ENCODE measurements around the gene KRT40. TPM values are rescaled to one million over a fixed set of nuclear protein-coding genes. Genes with fewer than 3 reads are reported as not detected.

Gene KRT40
- total RNA-seq, 1 experiment from 2014 or later: not detected

GRCh38 chr17:40981115-40981514 lies 3.0 kb downstream of the KRT40 start:
- no peak overlapping the region for H3K27ac Mint-ChIP-seq (ENCODE audit: unreplicated experiment)
- no peak overlapping the region for H3K4me3 ChIP-seq (ENCODE audit: low read depth, low read length)
- BruUV-seq (replicated peaks): no TSS peak
- H3K36me3 Mint-ChIP-seq (ENCODE audit: insufficient read depth, unreplicated experiment): no peaks in the 10 kb centered on the region
- no peaks in the 10 kb centered on the region for H3K27me3 Mint-ChIP-seq (ENCODE audit: insufficient read depth, unreplicated experiment)
- H3K4me1 Mint-ChIP-seq (ENCODE audit: low read depth, unreplicated experiment): peaks cover 6% of the 10 kb centered on the region
- ChIA-PET POLR2A (no interaction called here), CTCF (no interaction called here)
- no peak for DNase-seq
- intact Hi-C loops (cut with micrococcal nuclease; ENCODE audit: unreplicated experiment): no loop called here
- no peaks in the 10 kb centered on the region for H3K9me3 ChIP-seq
- H3K4me3 Mint-ChIP-seq (ENCODE audit: unreplicated experiment): no peak overlapping the region
- no peak for TF ChIP-seq CTCF (IDR thresholded peaks at IDR 0.05; ENCODE audit: insufficient read depth in 1 of 2, low read depth in 1 of 2, low read length in 1 of 2, severe bottlenecking in 1 of 2, unreplicated experiment in 1 of 2)
- no peaks in the 10 kb centered on the region for H3K27me3 ChIP-seq (replicated peaks; ENCODE audit: control insufficient read depth, insufficient read depth, low read length)
- no peaks in the 10 kb centered on the region for H3K36me3 ChIP-seq (ENCODE audit: control insufficient read depth, insufficient read depth, low read length)
- no peaks in the 10 kb centered on the region for H3K9me3 Mint-ChIP-seq (ENCODE audit: unreplicated experiment)
- peaks cover 7% of the 10 kb centered on the region for H3K4me1 ChIP-seq

GRCh38 chr17:40980596-40980995 lies 3.5 kb downstream of the KRT40 start:
- intact Hi-C loops (cut with micrococcal nuclease; ENCODE audit: unreplicated experiment): no loop called here
- Mint-ChIP-seq H3K36me3 (ENCODE audit: insufficient read depth, unreplicated experiment) (no peaks in the 10 kb centered on the region), H3K4me3 (ENCODE audit: unreplicated experiment) (no peak overlapping the region), H3K27me3 (ENCODE audit: insufficient read depth, unreplicated experiment) (no peaks in the 10 kb centered on the region), H3K9me3 (ENCODE audit: unreplicated experiment) (peaks cover under 1% of the 10 kb centered on the region), H3K27ac (ENCODE audit: unreplicated experiment) (no peak overlapping the region), H3K4me1 (ENCODE audit: low read depth, unreplicated experiment) (peaks cover 6% of the 10 kb centered on the region)
- Histone ChIP-seq H3K27me3 (replicated peaks; ENCODE audit: control insufficient read depth, insufficient read depth, low read length) (no peaks in the 10 kb centered on the region), H3K4me1 (peaks cover 7% of the 10 kb centered on the region), H3K9me3 (no peaks in the 10 kb centered on the region), H3K4me3 (ENCODE audit: low read depth, low read length) (no peak overlapping the region), H3K36me3 (ENCODE audit: control insufficient read depth, insufficient read depth, low read length) (no peaks in the 10 kb centered on the region)
- POLR2A ChIA-PET: no interaction called here
- no peak for TF ChIP-seq CTCF (IDR thresholded peaks at IDR 0.05; ENCODE audit: insufficient read depth in 1 of 2, low read depth in 1 of 2, low read length in 1 of 2, severe bottlenecking in 1 of 2, unreplicated experiment in 1 of 2)
- CTCF ChIA-PET: no interaction called here
- BruUV-seq (replicated peaks): no TSS peak
- no peak for DNase-seq

GRCh38 chr17:40980117-40980516 lies 4.0 kb downstream of the KRT40 start:
- no peak overlapping the region for H3K4me3 Mint-ChIP-seq (ENCODE audit: unreplicated experiment)
- no peak overlapping the region for H3K27ac Mint-ChIP-seq (ENCODE audit: unreplicated experiment)
- BruUV-seq (replicated peaks): no TSS peak
- intact Hi-C loops (cut with micrococcal nuclease; ENCODE audit: unreplicated experiment): no loop called here
- no peak for DNase-seq
- H3K4me1 ChIP-seq: peaks cover 7% of the 10 kb centered on the region
- H3K4me1 Mint-ChIP-seq (ENCODE audit: low read depth, unreplicated experiment): peaks cover 6% of the 10 kb centered on the region
- H3K36me3 Mint-ChIP-seq (ENCODE audit: insufficient read depth, unreplicated experiment): no peaks in the 10 kb centered on the region
- H3K4me3 ChIP-seq (ENCODE audit: low read depth, low read length): no peak overlapping the region
- no peaks in the 10 kb centered on the region for H3K36me3 ChIP-seq (ENCODE audit: control insufficient read depth, insufficient read depth, low read length)
- POLR2A ChIA-PET: no interaction called here
- peaks cover 5% of the 10 kb centered on the region for H3K9me3 Mint-ChIP-seq (ENCODE audit: unreplicated experiment)
- H3K27me3 ChIP-seq (replicated peaks; ENCODE audit: control insufficient read depth, insufficient read depth, low read length): no peaks in the 10 kb centered on the region
- CTCF ChIA-PET: no interaction called here
- no peaks in the 10 kb centered on the region for H3K27me3 Mint-ChIP-seq (ENCODE audit: insufficient read depth, unreplicated experiment)
- TF ChIP-seq CTCF (IDR thresholded peaks at IDR 0.05; ENCODE audit: insufficient read depth in 1 of 2, low read depth in 1 of 2, low read length in 1 of 2, severe bottlenecking in 1 of 2, unreplicated experiment in 1 of 2): no peak
- no peaks in the 10 kb centered on the region for H3K9me3 ChIP-seq
